SU-DHL-6 (cell line): ENCODE data around the gene VKORC1L1.

Experiments used
- EZH2phosphoT487 ChIP-seq: fragments of 200-600 bp; sonication (generic), shearing (Covaris generic); conservative IDR thresholded peaks from 2 replicates; pipeline ENCODE4 v1.6.1; 2018; ENCODE audit warnings: mild to moderate bottlenecking, antibody characterized with exemption, low read length, moderate library complexity, mixed read lengths
- TF ChIP-seq, protein P1 (sequence below): fragments of 200-600 bp; sonication (generic); IDR thresholded peaks from one replicate; pipeline ENCODE4 v1.5.1; 2017; ENCODE audit warnings: antibody characterized with exemption, mild to moderate bottlenecking, low read length, moderate library complexity; ENCODE audit not compliant: insufficient read depth, poor library complexity, severe bottlenecking

DNA sequence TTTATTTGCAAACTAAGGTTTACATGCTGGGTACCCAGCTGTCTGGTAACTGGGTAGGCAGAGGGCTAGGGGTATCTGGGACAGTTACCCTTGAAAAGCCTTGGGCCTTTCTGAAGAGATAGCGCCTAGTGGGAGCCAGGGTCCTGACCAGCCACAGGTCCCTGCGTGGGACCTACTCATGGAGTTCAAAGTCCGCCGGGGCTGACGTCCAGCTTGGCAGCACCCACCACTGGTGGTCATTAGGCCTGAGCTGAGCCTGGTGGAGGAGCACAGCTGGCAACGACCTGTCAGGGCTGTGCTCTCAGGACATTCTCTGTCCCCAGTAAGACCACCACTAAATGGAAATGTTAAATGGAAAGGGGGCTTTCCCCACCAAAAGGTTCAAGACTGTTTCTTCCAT, 89.2 kb downstream of the VKORC1L1 start:
- TF ChIP-seq, protein P1, sequence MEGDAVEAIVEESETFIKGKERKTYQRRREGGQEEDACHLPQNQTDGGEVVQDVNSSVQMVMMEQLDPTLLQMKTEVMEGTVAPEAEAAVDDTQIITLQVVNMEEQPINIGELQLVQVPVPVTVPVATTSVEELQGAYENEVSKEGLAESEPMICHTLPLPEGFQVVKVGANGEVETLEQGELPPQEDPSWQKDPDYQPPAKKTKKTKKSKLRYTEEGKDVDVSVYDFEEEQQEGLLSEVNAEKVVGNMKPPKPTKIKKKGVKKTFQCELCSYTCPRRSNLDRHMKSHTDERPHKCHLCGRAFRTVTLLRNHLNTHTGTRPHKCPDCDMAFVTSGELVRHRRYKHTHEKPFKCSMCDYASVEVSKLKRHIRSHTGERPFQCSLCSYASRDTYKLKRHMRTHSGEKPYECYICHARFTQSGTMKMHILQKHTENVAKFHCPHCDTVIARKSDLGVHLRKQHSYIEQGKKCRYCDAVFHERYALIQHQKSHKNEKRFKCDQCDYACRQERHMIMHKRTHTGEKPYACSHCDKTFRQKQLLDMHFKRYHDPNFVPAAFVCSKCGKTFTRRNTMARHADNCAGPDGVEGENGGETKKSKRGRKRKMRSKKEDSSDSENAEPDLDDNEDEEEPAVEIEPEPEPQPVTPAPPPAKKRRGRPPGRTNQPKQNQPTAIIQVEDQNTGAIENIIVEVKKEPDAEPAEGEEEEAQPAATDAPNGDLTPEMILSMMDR, result no peak
- no peak for TF ChIP-seq EZH2phosphoT487
